Activated CD4-positive, alpha-beta T cell treated with anti-CD3 and anti-CD28 coated beads for 1 hour (primary cell): ENCODE measurements around the gene EPHA10.

Source experiments
- DNase-seq: peaks from one replicate; pipeline ENCODE4 v3.0.0-alpha.2; 2020

EPHA10 gene

GRCh38 chr1:37732111-37732780 is 32.7 kb downstream of the EPHA10 start:
- DNase-seq: no peak

GRCh38 chr1:37731312-37732019 is 33.5 kb downstream of the EPHA10 start:
- DNase-seq: no peak

GRCh38 chr1:37730376-37730775 is 34.5 kb downstream of the EPHA10 start:
- DNase-seq: no peak

GRCh38 chr1:37728416-37728815 is 36.5 kb downstream of the EPHA10 start:
- no peak for DNase-seq

- DNase-seq: no peak
These were observed 38.0 kb downstream of the EPHA10 start for GRCh38 chr1:37726751-37727585.

- no peak for DNase-seq
These were observed 38.9 kb downstream of the EPHA10 start for GRCh38 chr1:37725851-37726613.

GRCh38 chr1:37724575-37724974 is 40.3 kb downstream of the EPHA10 start:
- DNase-seq: no peak

GRCh38 chr1:37723390-37724078 is 41.4 kb downstream of the EPHA10 start:
- no peak for DNase-seq

GRCh38 chr1:37723072-37723389 is 41.9 kb downstream of the EPHA10 start:
- DNase-seq: no peak

GRCh38 chr1:37722181-37723071 is 42.5 kb downstream of the EPHA10 start:
- DNase-seq: no peak

GRCh38 chr1:37721565-37721964 is 43.4 kb downstream of the EPHA10 start:
- DNase-seq: no peak

GRCh38 chr1:37720231-37721130 is 44.4 kb downstream of the EPHA10 start:
- no peak for DNase-seq

GRCh38 chr1:37719572-37720195 is 45.2 kb downstream of the EPHA10 start:
- no peak for DNase-seq

GRCh38 chr1:37718901-37719571 is 45.9 kb downstream of the EPHA10 start:
- no peak for DNase-seq

- no peak for DNase-seq
These were observed 46.6 kb downstream of the EPHA10 start for GRCh38 chr1:37718181-37718900.

GRCh38 chr1:37717631-37718030 is 47.3 kb downstream of the EPHA10 start:
- DNase-seq: no peak

GRCh38 chr1:37716321-37716720 is 48.6 kb downstream of the EPHA10 start:
- no peak for DNase-seq

- no peak for DNase-seq
These were observed 50.2 kb downstream of the EPHA10 start for GRCh38 chr1:37714689-37715088.

GRCh38 chr1:37714226-37714625 is 50.7 kb downstream of the EPHA10 start:
- no peak for DNase-seq
